HEK293 (cell line): ENCODE results near the gene EPHB1.

ENCODE experiments used
- CTCF ChIA-PET: fragments of 350-600 bp; formaldehyde crosslinking; extraction: SDS; loops from one replicate; lab custom pipeline; 2021; ENCODE audit warnings: antibody characterized with exemption; lab: Yijun Ruan, JAX
- POLR2A ChIA-PET: fragments of 300-600 bp; formaldehyde crosslinking; extraction: SDS; loops from one replicate; lab custom pipeline; 2020; ENCODE audit warnings: antibody characterized with exemption, inconsistent platforms; lab: Yijun Ruan, JAX
- H3K27ac ChIP-seq: fragments of 200-500 bp; sonication (Bioruptor generic); 2 replicates; pipeline ENCODE4 v1.5.1; 2014; ENCODE audit warnings: low read depth, low read length, control low read depth, inconsistent platforms; ENCODE audit errors: extremely low read depth
- H3K36me3 ChIP-seq, 2 experiments: fragments of 200-500 bp in 1 of 2; sonication (Bioruptor generic) in 1 of 2; 1 replicate in 1 of 2; 2 replicates in 1 of 2; pipeline ENCODE4 v1.5.1; 2014 to 2017; ENCODE audit warnings: inconsistent platforms in 2 of 2, low read length in 2 of 2; ENCODE audit not compliant: control insufficient read depth in 2 of 2, insufficient read depth in 1 of 2
- H3K4me1 ChIP-seq: fragments of 200-500 bp; sonication (Bioruptor generic); 2 replicates; pipeline ENCODE4 v1.5.1; 2014; ENCODE audit warnings: mild to moderate bottlenecking, low read length, inconsistent platforms; ENCODE audit not compliant: control insufficient read depth, insufficient read depth
- H3K4me3 ChIP-seq: 2 replicates; pipeline ENCODE4 v1.5.1; 2011; ENCODE audit warnings: low read depth, mild to moderate bottlenecking, control low read depth, low read length, moderate library complexity
- H3K9me3 ChIP-seq: fragments of 200-500 bp; sonication (Bioruptor generic); 2 replicates; pipeline ENCODE4 v1.5.1; 2014; ENCODE audit warnings: low read depth, low read length, inconsistent platforms; ENCODE audit not compliant: control insufficient read depth, insufficient read depth
- BCL11B ChIP-seq: fragments of 450-650 bp; formaldehyde crosslinking; IDR thresholded peaks from 2 replicates; pipeline ENCODE4 v1.5.1; 2016; ENCODE audit warnings: low read depth, missing biosample characterization, missing genetic modification characterization
- ELK4 ChIP-seq: IDR thresholded peaks from 2 replicates; pipeline ENCODE4 v1.6.1; 2011; ENCODE audit warnings: mild to moderate bottlenecking, low read depth, low read length, borderline replicate concordance
- HOXD13 ChIP-seq: sonication (generic); formaldehyde crosslinking; IDR thresholded peaks from 2 replicates; pipeline ENCODE4 v1.8.0; 2022; ENCODE audit warnings: missing genetic modification reagents, borderline replicate concordance
- IKZF3 ChIP-seq: fragments of 450-650 bp; IDR thresholded peaks from 2 replicates; pipeline ENCODE4 v1.5.0; 2018; ENCODE audit warnings: missing biosample characterization, mild to moderate bottlenecking, missing genetic modification characterization, moderate library complexity
- KLF7 ChIP-seq: fragments of 450-650 bp; formaldehyde crosslinking; IDR thresholded peaks from 2 replicates; pipeline ENCODE4 v1.5.1; 2016; ENCODE audit warnings: missing biosample characterization, missing genetic modification characterization, borderline replicate concordance
- TRIM28 ChIP-seq: IDR thresholded peaks from 2 replicates; pipeline ENCODE4 v1.6.1; 2011; ENCODE audit warnings: low read length, control low read depth, borderline replicate concordance
- ZBTB20 ChIP-seq: fragments of 450-650 bp; formaldehyde crosslinking; IDR thresholded peaks from 2 replicates; pipeline ENCODE4 v1.5.1; 2016; ENCODE audit warnings: missing biosample characterization, missing genetic modification characterization
- ZBTB21 ChIP-seq: fragments of 450-650 bp; formaldehyde crosslinking; IDR thresholded peaks from 2 replicates; pipeline ENCODE4 v1.5.1; 2017; ENCODE audit warnings: missing biosample characterization, missing genetic modification characterization
- ZBTB48 ChIP-seq: fragments of 450-650 bp; formaldehyde crosslinking; IDR thresholded peaks from 2 replicates; pipeline ENCODE4 v1.5.1; 2016; ENCODE audit warnings: missing biosample characterization, missing genetic modification characterization
- ZNF10 ChIP-seq: fragments of 450-650 bp; formaldehyde crosslinking; IDR thresholded peaks from 2 replicates; pipeline ENCODE4 v1.5.1; 2017; ENCODE audit warnings: missing biosample characterization, missing genetic modification characterization
- ZNF114 ChIP-seq: fragments of 450-650 bp; formaldehyde crosslinking; IDR thresholded peaks from 2 replicates; pipeline ENCODE4 v1.5.0; 2017; ENCODE audit warnings: missing biosample characterization, missing genetic modification characterization
- ZNF155 ChIP-seq: fragments of 450-650 bp; formaldehyde crosslinking; IDR thresholded peaks from 2 replicates; pipeline ENCODE4 v1.5.1; 2016; ENCODE audit warnings: missing biosample characterization, missing genetic modification characterization
- ZNF2 ChIP-seq: fragments of 450-650 bp; formaldehyde crosslinking; IDR thresholded peaks from 2 replicates; pipeline ENCODE4 v1.5.1; 2016; ENCODE audit warnings: missing biosample characterization, missing genetic modification characterization
- ZNF202 ChIP-seq: fragments of 450-650 bp; formaldehyde crosslinking; IDR thresholded peaks from 2 replicates; pipeline ENCODE4 v1.5.1; 2016; ENCODE audit warnings: missing biosample characterization, missing genetic modification characterization, borderline replicate concordance
- ZNF221 ChIP-seq: fragments of 450-650 bp; formaldehyde crosslinking; IDR thresholded peaks from 2 replicates; pipeline ENCODE4 v1.5.1; 2017; ENCODE audit warnings: missing biosample characterization, missing genetic modification characterization, borderline replicate concordance
- ZNF239 ChIP-seq: fragments of 450-650 bp; formaldehyde crosslinking; IDR thresholded peaks from 2 replicates; pipeline ENCODE4 v1.5.1; 2016; ENCODE audit warnings: missing biosample characterization, missing genetic modification characterization
- ZNF324 ChIP-seq: fragments of 450-650 bp; formaldehyde crosslinking; IDR thresholded peaks from 2 replicates; pipeline ENCODE4 v1.5.1; 2016; ENCODE audit warnings: missing biosample characterization, missing genetic modification characterization
- ZNF341 ChIP-seq: fragments of 450-650 bp; formaldehyde crosslinking; IDR thresholded peaks from 2 replicates; pipeline ENCODE4; 2016; ENCODE audit warnings: low read depth, missing biosample characterization, missing genetic modification characterization
- ZNF366 ChIP-seq: fragments of 450-650 bp; formaldehyde crosslinking; conservative IDR thresholded peaks from 2 replicates; pipeline ENCODE4 v1.5.1; 2016; ENCODE audit warnings: missing biosample characterization, missing genetic modification characterization
- ZNF404 ChIP-seq: fragments of 450-650 bp; formaldehyde crosslinking; IDR thresholded peaks from 2 replicates; pipeline ENCODE4 v1.5.1; 2017; ENCODE audit warnings: missing biosample characterization, missing genetic modification characterization
- ZNF510 ChIP-seq: fragments of 450-650 bp; formaldehyde crosslinking; IDR thresholded peaks from 2 replicates; pipeline ENCODE4 v1.5.1; 2018; ENCODE audit warnings: mild to moderate bottlenecking, missing genetic modification characterization, missing biosample characterization; ENCODE audit not compliant: insufficient replicate concordance
- ZNF513 ChIP-seq: fragments of 450-650 bp; IDR thresholded peaks from 2 replicates; pipeline ENCODE4 v1.5.1; 2018; ENCODE audit warnings: missing biosample characterization, missing genetic modification characterization
- ZNF529 ChIP-seq: fragments of 450-650 bp; formaldehyde crosslinking; IDR thresholded peaks from 2 replicates; pipeline ENCODE4 v1.5.1; 2017; ENCODE audit warnings: missing genetic modification characterization, missing biosample characterization; ENCODE audit not compliant: insufficient replicate concordance
- ZNF555 ChIP-seq: fragments of 450-650 bp; formaldehyde crosslinking; conservative IDR thresholded peaks from 2 replicates; pipeline ENCODE4 v1.5.1; 2017; ENCODE audit warnings: missing biosample characterization, mild to moderate bottlenecking, missing genetic modification characterization, inconsistent platforms
- ZNF626 ChIP-seq: fragments of 450-650 bp; sonication (Bioruptor Pico); formaldehyde crosslinking; IDR thresholded peaks from 2 replicates; pipeline ENCODE4 v1.5.1; 2018; ENCODE audit warnings: missing biosample characterization, missing genetic modification characterization, inconsistent platforms
- ZSCAN5A ChIP-seq: fragments of 450-650 bp; formaldehyde crosslinking; IDR thresholded peaks from 2 replicates; pipeline ENCODE4 v1.5.1; 2016; ENCODE audit warnings: missing biosample characterization, missing genetic modification characterization
- TF ChIP-seq, protein P1 (sequence below): fragments of 450-650 bp; formaldehyde crosslinking; IDR thresholded peaks from 2 replicates; pipeline ENCODE4 v1.5.1; 2016; ENCODE audit warnings: missing biosample characterization, missing genetic modification characterization, borderline replicate concordance

The EPHB1 gene

GRCh38 chr3:135145581-135145980, 350.5 kb downstream of the EPHB1 start:
- no peak overlapping the region for H3K4me3 ChIP-seq
- H3K27ac ChIP-seq = no peak overlapping the region
- H3K9me3 ChIP-seq = no peaks in the 10 kb centered on the region
- ChIA-PET POLR2A (no interaction called here), CTCF (no interaction called here)
- TF ChIP-seq ZNF626 (tag by site-specific recombination) (no peak), ZSCAN5A (tag by site-specific recombination) (no peak), ZNF510 (no peak), ZNF366 (no peak), ZNF221 (tag by site-specific recombination) (no peak), ZNF2 (no peak)
- no peaks in the 10 kb centered on the region for H3K36me3 ChIP-seq
- H3K4me1 ChIP-seq = no peaks in the 10 kb centered on the region

GRCh38 chr3:135147657-135148056, 352.6 kb downstream of the EPHB1 start:
- no peaks in the 10 kb centered on the region for H3K4me1 ChIP-seq
- no peak overlapping the region for H3K4me3 ChIP-seq
- no peak for TF ChIP-seq TRIM28
- TF ChIP-seq ZNF155 = no peak
- no peak for TF ChIP-seq ZNF324 (tag by site-specific recombination)
- no peak for TF ChIP-seq ZNF513 (tag by site-specific recombination)
- no peak for TF ChIP-seq ZBTB48 (tag by site-specific recombination)
- no peak for TF ChIP-seq HOXD13 (CRISPR knock-in tag)
- TF ChIP-seq ZNF404 (tag by site-specific recombination) = no peak
- no peak for TF ChIP-seq ZNF529 (tag by site-specific recombination)
- TF ChIP-seq IKZF3 (tag by site-specific recombination) = no peak
- no peak for TF ChIP-seq ZNF341
- no peak for TF ChIP-seq BCL11B (tag by site-specific recombination)
- no peak for TF ChIP-seq ZBTB21 (tag by site-specific recombination)
- TF ChIP-seq ZBTB20 (tag by site-specific recombination) = no peak
- ChIA-PET CTCF (no interaction called here), POLR2A (no interaction called here)
- no peak overlapping the region for H3K27ac ChIP-seq
- no peaks in the 10 kb centered on the region for H3K36me3 ChIP-seq
- no peaks in the 10 kb centered on the region for H3K9me3 ChIP-seq

GRCh38 chr3:135148398-135149020, 353.4 kb downstream of the EPHB1 start:
- Histone ChIP-seq H3K4me3 (no peak overlapping the region), H3K9me3 (no peaks in the 10 kb centered on the region), H3K4me1 (no peaks in the 10 kb centered on the region), H3K27ac (no peak overlapping the region), H3K36me3 (no peaks in the 10 kb centered on the region)
- CTCF ChIA-PET = no interaction called here
- POLR2A ChIA-PET = no interaction called here
- TF ChIP-seq, protein P1, sequence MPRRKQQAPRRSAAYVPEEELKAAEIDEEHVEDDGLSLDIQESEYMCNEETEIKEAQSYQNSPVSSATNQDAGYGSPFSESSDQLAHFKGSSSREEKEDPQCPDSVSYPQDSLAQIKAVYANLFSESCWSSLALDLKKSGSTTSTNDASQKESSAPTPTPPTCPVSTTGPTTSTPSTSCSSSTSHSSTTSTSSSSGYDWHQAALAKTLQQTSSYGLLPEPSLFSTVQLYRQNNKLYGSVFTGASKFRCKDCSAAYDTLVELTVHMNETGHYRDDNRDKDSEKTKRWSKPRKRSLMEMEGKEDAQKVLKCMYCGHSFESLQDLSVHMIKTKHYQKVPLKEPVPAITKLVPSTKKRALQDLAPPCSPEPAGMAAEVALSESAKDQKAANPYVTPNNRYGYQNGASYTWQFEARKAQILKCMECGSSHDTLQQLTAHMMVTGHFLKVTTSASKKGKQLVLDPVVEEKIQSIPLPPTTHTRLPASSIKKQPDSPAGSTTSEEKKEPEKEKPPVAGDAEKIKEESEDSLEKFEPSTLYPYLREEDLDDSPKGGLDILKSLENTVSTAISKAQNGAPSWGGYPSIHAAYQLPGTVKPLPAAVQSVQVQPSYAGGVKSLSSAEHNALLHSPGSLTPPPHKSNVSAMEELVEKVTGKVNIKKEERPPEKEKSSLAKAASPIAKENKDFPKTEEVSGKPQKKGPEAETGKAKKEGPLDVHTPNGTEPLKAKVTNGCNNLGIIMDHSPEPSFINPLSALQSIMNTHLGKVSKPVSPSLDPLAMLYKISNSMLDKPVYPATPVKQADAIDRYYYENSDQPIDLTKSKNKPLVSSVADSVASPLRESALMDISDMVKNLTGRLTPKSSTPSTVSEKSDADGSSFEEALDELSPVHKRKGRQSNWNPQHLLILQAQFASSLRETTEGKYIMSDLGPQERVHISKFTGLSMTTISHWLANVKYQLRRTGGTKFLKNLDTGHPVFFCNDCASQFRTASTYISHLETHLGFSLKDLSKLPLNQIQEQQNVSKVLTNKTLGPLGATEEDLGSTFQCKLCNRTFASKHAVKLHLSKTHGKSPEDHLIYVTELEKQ = no peak
- TF ChIP-seq ZNF114 (tag by site-specific recombination) = no peak
- no peak for TF ChIP-seq ELK4
- no peak for TF ChIP-seq ZNF555 (tag by site-specific recombination)
- TF ChIP-seq KLF7 (tag by site-specific recombination) = no peak
- TF ChIP-seq ZNF10 (tag by site-specific recombination) = no peak
- TF ChIP-seq ZNF239 (tag by site-specific recombination) = no peak
- no peak for TF ChIP-seq ZNF202
